Measurements from ENCODE around the gene CBX2.

DNA sequence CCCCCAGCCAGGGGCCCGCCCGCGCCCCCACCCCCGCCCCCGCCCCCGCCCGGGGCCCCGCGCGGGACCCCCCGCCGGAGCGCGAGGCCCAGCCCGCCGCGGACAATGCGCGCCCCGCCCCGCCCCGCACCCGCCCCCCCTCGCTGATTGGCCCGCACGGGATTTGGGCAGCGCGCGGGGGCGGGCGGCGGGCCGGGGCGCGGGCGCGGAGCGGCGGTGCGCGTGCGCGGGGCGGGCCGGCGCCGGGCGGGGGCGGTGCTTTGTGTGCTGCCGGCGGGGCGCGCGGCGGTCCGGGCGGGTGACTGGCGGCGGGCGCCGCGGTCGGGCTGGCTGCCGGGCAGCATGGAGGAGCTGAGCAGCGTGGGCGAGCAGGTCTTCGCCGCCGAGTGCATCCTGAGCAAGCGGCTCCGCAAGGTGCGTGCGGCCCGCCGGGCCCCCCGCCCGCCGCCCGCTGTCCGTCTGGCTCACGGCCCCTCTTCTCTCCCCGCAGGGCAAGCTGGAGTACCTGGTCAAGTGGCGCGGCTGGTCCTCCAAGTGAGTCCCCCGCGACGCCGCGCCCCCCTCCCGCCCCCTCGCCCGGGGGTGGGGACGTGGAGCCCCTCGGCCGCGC lies at the start of gene CBX2:
- TF ChIP-seq EP300 (IDR thresholded peaks at IDR 0.05) (no peak), CTCF (IDR thresholded peaks at IDR 0.05) (no peak)
